ENCODE data around the gene OSBPL5. TPM values are rescaled to one million over a fixed set of nuclear protein-coding genes. Genes with fewer than 3 reads are reported as not detected.

Gene OSBPL5
- total and polyA plus RNA-seq, 9 of the 15 experiments (the other 6 are each of a cell fraction or from before 2014, with no cell fraction given) = 0.06 to 14.8 (median 3.2) TPM

GRCh38 chr11:3205261-3206155 lies 40.4 kb upstream of the OSBPL5 start:
- no peak overlapping the region for H3K9ac ChIP-seq (ENCODE audit: insufficient read depth in 1 of 2, low read depth in 2 of 2, low read length in 2 of 2)
- in situ Hi-C loops (cut with MboI) = no loop called here
- no peak for DNase-seq (ENCODE audit: extremely low read depth in 1 of 4, low spot score in 3 of 4)
- WGBS (ENCODE audit: insufficient coverage, low coverage, missing lambda C conversion rate) = 3% methylated on average over 15 of the region's 16 CpGs
- no TSS peak for BruUV-seq (replicated peaks)
- H3K79me2 ChIP-seq (ENCODE audit: control insufficient read depth, insufficient read depth, low read length) = no peaks in the 10 kb centered on the region
- H3K9me3 ChIP-seq (replicated peaks; ENCODE audit: control insufficient read depth, insufficient read depth, low read depth, low read length) = no peaks in the 10 kb centered on the region
- no peak for FAIRE-seq
- H3K27ac ChIP-seq (ENCODE audit: extremely low read depth, low read depth, low read length) = no peak overlapping the region
- no peak overlapping the region for H2AFZ ChIP-seq (ENCODE audit: low read depth, low read length)
- ChIA-PET CTCF (ENCODE audit: low intra/inter-chr PET ratio) (no interaction called here), POLR2A (interaction anchor here (0.5 to 0.6 kb wide), 5 partner anchors 71 to 822 kb away, joined by 3 to 5 read pairs (median 3); no protein-coding TSS in a partner anchor)
- H3K4me1 ChIP-seq (replicated peaks in 1 of 2; ENCODE audit: control insufficient read depth in 2 of 2, insufficient read depth in 2 of 2, low read length in 2 of 2) = peaks cover 0 to 31% of the 10 kb centered on the region in 2 experiments; a peak in 1 of 5 replicates
- no peak; the same call in 2 of the 3 replicates for ATAC-seq
- H3K36me3 ChIP-seq (ENCODE audit: control insufficient read depth, insufficient read depth, low read length) = no peaks in the 10 kb centered on the region
- TF ChIP-seq PURB (CRISPR knock-in tag; IDR thresholded peaks at IDR 0.05; ENCODE audit: low read depth) = no peak
- TF ChIP-seq MAFG (tag; conservative IDR thresholded peaks at IDR 0.05) = 0 out of 2 replicates have a peak, but pooled peaks have one; percentile 9
- TF ChIP-seq ZNF316 (IDR thresholded peaks at IDR 0.05) = peak; percentile 54
- TF ChIP-seq SPI1 (IDR thresholded peaks at IDR 0.05; ENCODE audit: borderline replicate concordance, low read depth, low read length) = peak; percentile 30; the same call in 1 of the 2 replicates
- TF ChIP-seq CEBPG (CRISPR knock-in tag; IDR thresholded peaks at IDR 0.05) = no peak
- no peak for TF ChIP-seq CEBPG (tag; conservative IDR thresholded peaks at IDR 0.05 in 1 of 2, IDR thresholded peaks at IDR 0.05 in 1 of 2)
- intact Hi-C loops (cut with micrococcal nuclease) = no loop called here
- peaks cover 26 to 48% of the 10 kb centered on the region in 2 experiments; a peak in 4 of 5 replicates for H3K27me3 ChIP-seq (ENCODE audit: control insufficient read depth in 2 of 2, insufficient read depth in 2 of 2, low read length in 2 of 2)
- H3K4me2 ChIP-seq (ENCODE audit: insufficient read depth, low read length) = no peak overlapping the region
- H4K20me1 ChIP-seq (replicated peaks; ENCODE audit: control insufficient read depth, insufficient read depth, low read length) = peaks cover 8% of the 10 kb centered on the region
- H3K9me1 ChIP-seq (ENCODE audit: control insufficient read depth, insufficient read depth, low read length) = no peaks in the 10 kb centered on the region
- H3K4me3 ChIP-seq = no peak overlapping the region
